HepG2 (cell line): ENCODE measurements around the gene RHOD. TPM values are rescaled to one million over a fixed set of nuclear protein-coding genes. Genes with fewer than 3 reads are reported as not detected.

ENCODE experiments used
- ARNTL ChIP-seq: sonication (generic); formaldehyde crosslinking; IDR thresholded peaks from 2 replicates; pipeline ENCODE4 v1.4.0; 2020; ENCODE audit warnings: mild to moderate bottlenecking, missing genetic modification reagents
- CCDC6 ChIP-seq: sonication (generic); formaldehyde crosslinking; IDR thresholded peaks from 2 replicates; pipeline ENCODE4 v1.8.1; 2022; ENCODE audit warnings: mild to moderate bottlenecking, missing genetic modification reagents, moderate library complexity
- ETS1 ChIP-seq: sonication (generic); formaldehyde crosslinking; IDR thresholded peaks from 2 replicates; pipeline ENCODE4 v1.4.0; 2020; ENCODE audit warnings: missing genetic modification reagents
- FOXO4 ChIP-seq: sonication (generic); formaldehyde crosslinking; conservative IDR thresholded peaks from 2 replicates; pipeline ENCODE4 v1.8.1; 2023; ENCODE audit warnings: missing genetic modification reagents
- HIVEP1 ChIP-seq: sonication (generic); formaldehyde crosslinking; IDR thresholded peaks from 2 replicates; pipeline ENCODE4 v1.4.0; 2020; ENCODE audit warnings: mild to moderate bottlenecking, missing genetic modification reagents
- HNF1B ChIP-seq: sonication (generic); formaldehyde crosslinking; IDR thresholded peaks from 2 replicates; pipeline ENCODE4 v1.5.1; 2020; ENCODE audit warnings: mild to moderate bottlenecking, moderate library complexity, missing genetic modification reagents
- HNF4A ChIP-seq: sonication (generic); formaldehyde crosslinking; IDR thresholded peaks from 2 replicates; pipeline ENCODE4 v1.4.0; 2020; ENCODE audit warnings: missing genetic modification reagents
- KDM6A ChIP-seq: IDR thresholded peaks from 2 replicates; pipeline ENCODE4 v1.6.1; 2016; ENCODE audit warnings: low read depth
- KLF12 ChIP-seq: sonication (generic); formaldehyde crosslinking; IDR thresholded peaks from 2 replicates; pipeline ENCODE4 v1.4.0; 2020; ENCODE audit warnings: missing genetic modification reagents, borderline replicate concordance
- MTA1 ChIP-seq: sonication (generic); formaldehyde crosslinking; IDR thresholded peaks from 2 replicates; pipeline ENCODE4 v1.4.0; 2020; ENCODE audit warnings: missing genetic modification reagents, mild to moderate bottlenecking, borderline replicate concordance
- MXD3 ChIP-seq: IDR thresholded peaks from 2 replicates; pipeline ENCODE4 v1.6.1; 2016; ENCODE audit warnings: mild to moderate bottlenecking, missing biosample characterization, missing genetic modification reagents
- NFE2L2 ChIP-seq: fragments of 150-350 bp; IDR thresholded peaks from 2 replicates; pipeline ENCODE4 v1.6.1; 2014; ENCODE audit warnings: low read length
- SOX6 ChIP-seq, 2 experiments: fragments of 450-650 bp in 1 of 2; sonication (generic) in 1 of 2; formaldehyde crosslinking in 1 of 2; IDR thresholded peaks; 2 replicates each; pipeline versions ENCODE4 v1.4.0 to v1.6.1; 2017 to 2020; ENCODE audit warnings: antibody characterized with exemption in 1 of 2, mild to moderate bottlenecking in 1 of 2, missing genetic modification reagents in 1 of 2
- ZMYM4 ChIP-seq: sonication (generic); formaldehyde crosslinking; IDR thresholded peaks from 2 replicates; pipeline ENCODE4 v1.8.1; 2023; ENCODE audit warnings: mild to moderate bottlenecking, missing genetic modification reagents
- ZNF331 ChIP-seq: sonication (generic); formaldehyde crosslinking; IDR thresholded peaks from 2 replicates; pipeline ENCODE4 v1.4.0; 2020; ENCODE audit warnings: missing genetic modification reagents
- ZNF644 ChIP-seq: IDR thresholded peaks from 2 replicates; pipeline ENCODE4 v1.6.1; 2016; ENCODE audit warnings: low read depth
- ZNF816 ChIP-seq: sonication (generic); formaldehyde crosslinking; IDR thresholded peaks from 2 replicates; pipeline ENCODE4 v1.8.0; 2022; ENCODE audit warnings: missing genetic modification reagents, mild to moderate bottlenecking, borderline replicate concordance
- polyA plus RNA-seq, 8 experiments: library from polyadenylated mRNA; depleted of rRNA in 3 of 8; stranded (reverse) in 7 of 8; unstranded in 1 of 8; fragments of >200 nt; fragmentation: Illumina TruSeq in 4 of 8; extraction: Trizol in 4 of 8; gene quantifications; 2 replicates each; pipeline versions ENCODE4 v1.2.1 to v1.2.3, GENCODE V29; 2011 to 2016; ENCODE audit warnings: low read depth in 4 of 8, missing spikeins in 1 of 8, mixed read lengths in 1 of 8; ENCODE audit not compliant: insufficient read depth in 1 of 8
- total RNA-seq, 5 experiments: library from RNA; depleted of rRNA; stranded (reverse); fragments of >200 nt; fragmentation: Illumina TruSeq; extraction: Trizol; gene quantifications; 2 replicates each; pipeline ENCODE4 v1.2.3, GENCODE V29; 2016; ENCODE audit warnings: low read depth in 1 of 5
- TF ChIP-seq, protein P1 (sequence below): sonication (generic); formaldehyde crosslinking; IDR thresholded peaks from 2 replicates; pipeline ENCODE4 v1.4.0; 2020; ENCODE audit warnings: missing genetic modification reagents
- TF ChIP-seq, protein P2 (sequence below): sonication (generic); formaldehyde crosslinking; IDR thresholded peaks from 2 replicates; pipeline ENCODE4 v1.4.0; 2020; ENCODE audit warnings: missing genetic modification reagents
- TF ChIP-seq, protein P3 (sequence below): sonication (generic); formaldehyde crosslinking; IDR thresholded peaks from 2 replicates; pipeline ENCODE4 v1.9.0; 2021; ENCODE audit warnings: missing genetic modification reagents, borderline replicate concordance

Gene RHOD
- total and polyA plus RNA-seq, 2 of the 13 experiments (the other 11 are each of a cell fraction or from before 2014, with no cell fraction given): 0.27 to 0.98 TPM

GRCh38 chr11:67054836-67055523 is 1.7 kb upstream of the RHOD start (continued):
- TF ChIP-seq, protein P1, sequence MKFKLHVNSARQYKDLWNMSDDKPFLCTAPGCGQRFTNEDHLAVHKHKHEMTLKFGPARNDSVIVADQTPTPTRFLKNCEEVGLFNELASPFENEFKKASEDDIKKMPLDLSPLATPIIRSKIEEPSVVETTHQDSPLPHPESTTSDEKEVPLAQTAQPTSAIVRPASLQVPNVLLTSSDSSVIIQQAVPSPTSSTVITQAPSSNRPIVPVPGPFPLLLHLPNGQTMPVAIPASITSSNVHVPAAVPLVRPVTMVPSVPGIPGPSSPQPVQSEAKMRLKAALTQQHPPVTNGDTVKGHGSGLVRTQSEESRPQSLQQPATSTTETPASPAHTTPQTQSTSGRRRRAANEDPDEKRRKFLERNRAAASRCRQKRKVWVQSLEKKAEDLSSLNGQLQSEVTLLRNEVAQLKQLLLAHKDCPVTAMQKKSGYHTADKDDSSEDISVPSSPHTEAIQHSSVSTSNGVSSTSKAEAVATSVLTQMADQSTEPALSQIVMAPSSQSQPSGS (CRISPR knock-in tag): peak; percentile 60
- peak; percentile 69; the same call in 1 of the 2 replicates for TF ChIP-seq ZNF331 (CRISPR knock-in tag)
- TF ChIP-seq KDM6A (CRISPR knock-in tag): peak; percentile 37; the same call in 1 of the 2 replicates
- no peak for TF ChIP-seq KLF12 (CRISPR knock-in tag)
- no peak for TF ChIP-seq HIVEP1 (CRISPR knock-in tag)
- TF ChIP-seq HNF4A (CRISPR knock-in tag): peak; percentile 39
- no peak for TF ChIP-seq ZMYM4 (CRISPR knock-in tag)
- no peak for TF ChIP-seq ETS1 (CRISPR knock-in tag)
- TF ChIP-seq MXD3 (CRISPR knock-in tag): 0 out of 2 replicates have a peak, but pooled peaks have one; percentile 19
- TF ChIP-seq FOXO4: no peak
- TF ChIP-seq NFE2L2: no peak
- no peak for TF ChIP-seq CCDC6 (CRISPR knock-in tag)
- TF ChIP-seq, protein P2, sequence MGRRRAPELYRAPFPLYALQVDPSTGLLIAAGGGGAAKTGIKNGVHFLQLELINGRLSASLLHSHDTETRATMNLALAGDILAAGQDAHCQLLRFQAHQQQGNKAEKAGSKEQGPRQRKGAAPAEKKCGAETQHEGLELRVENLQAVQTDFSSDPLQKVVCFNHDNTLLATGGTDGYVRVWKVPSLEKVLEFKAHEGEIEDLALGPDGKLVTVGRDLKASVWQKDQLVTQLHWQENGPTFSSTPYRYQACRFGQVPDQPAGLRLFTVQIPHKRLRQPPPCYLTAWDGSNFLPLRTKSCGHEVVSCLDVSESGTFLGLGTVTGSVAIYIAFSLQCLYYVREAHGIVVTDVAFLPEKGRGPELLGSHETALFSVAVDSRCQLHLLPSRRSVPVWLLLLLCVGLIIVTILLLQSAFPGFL: no peak
- no peak for TF ChIP-seq SOX6 (IDR thresholded peaks at IDR 0.05)
- TF ChIP-seq SOX6 (CRISPR knock-in tag; IDR thresholded peaks at IDR 0.05): peak; percentile 65
- TF ChIP-seq ZNF644: 0 out of 2 replicates have a peak, but pooled peaks have one; percentile 42
- TF ChIP-seq, protein P3, sequence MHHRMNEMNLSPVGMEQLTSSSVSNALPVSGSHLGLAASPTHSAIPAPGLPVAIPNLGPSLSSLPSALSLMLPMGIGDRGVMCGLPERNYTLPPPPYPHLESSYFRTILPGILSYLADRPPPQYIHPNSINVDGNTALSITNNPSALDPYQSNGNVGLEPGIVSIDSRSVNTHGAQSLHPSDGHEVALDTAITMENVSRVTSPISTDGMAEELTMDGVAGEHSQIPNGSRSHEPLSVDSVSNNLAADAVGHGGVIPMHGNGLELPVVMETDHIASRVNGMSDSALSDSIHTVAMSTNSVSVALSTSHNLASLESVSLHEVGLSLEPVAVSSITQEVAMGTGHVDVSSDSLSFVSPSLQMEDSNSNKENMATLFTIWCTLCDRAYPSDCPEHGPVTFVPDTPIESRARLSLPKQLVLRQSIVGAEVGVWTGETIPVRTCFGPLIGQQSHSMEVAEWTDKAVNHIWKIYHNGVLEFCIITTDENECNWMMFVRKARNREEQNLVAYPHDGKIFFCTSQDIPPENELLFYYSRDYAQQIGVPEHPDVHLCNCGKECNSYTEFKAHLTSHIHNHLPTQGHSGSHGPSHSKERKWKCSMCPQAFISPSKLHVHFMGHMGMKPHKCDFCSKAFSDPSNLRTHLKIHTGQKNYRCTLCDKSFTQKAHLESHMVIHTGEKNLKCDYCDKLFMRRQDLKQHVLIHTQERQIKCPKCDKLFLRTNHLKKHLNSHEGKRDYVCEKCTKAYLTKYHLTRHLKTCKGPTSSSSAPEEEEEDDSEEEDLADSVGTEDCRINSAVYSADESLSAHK (CRISPR knock-in tag): 0 out of 2 replicates have a peak, but pooled peaks have one; percentile 21
- peak; percentile 80 for TF ChIP-seq ARNTL
- no peak for TF ChIP-seq ZNF816 (CRISPR knock-in tag)
- TF ChIP-seq HNF1B (CRISPR knock-in tag): no peak
- TF ChIP-seq MTA1 (CRISPR knock-in tag): no peak
